HG02588 (cell line): ENCODE measurements around the gene CLDN19.
"Not testable (repeated sequence)": the region's sequence is repeated elsewhere in the genome, so short reads cannot be mapped to it uniquely, and the experiment has no call there.

Experiments
- ATAC-seq: cut with Tn5 transposase; IDR thresholded peaks from one replicate; pipeline ENCODE4 v1.9.1; 2021; ENCODE audit warnings: mild to moderate bottlenecking, moderate library complexity; ENCODE audit not compliant: unreplicated experiment

The CLDN19 gene

GRCh38 chr1:42740851-42741580 is 980 bp upstream of the CLDN19 start:
- ATAC-seq = no peak

- no peak for ATAC-seq
Observed at GRCh38 chr1:42738678-42739226, 1.3 kb downstream of the CLDN19 start.

- ATAC-seq = no peak
Observed at GRCh38 chr1:42737986-42738677, 1.9 kb downstream of the CLDN19 start.

- no peak for ATAC-seq
Observed at GRCh38 chr1:42737257-42737656, 2.8 kb downstream of the CLDN19 start.

- no peak for ATAC-seq
Observed at GRCh38 chr1:42736571-42737200, 3.4 kb downstream of the CLDN19 start.

- ATAC-seq = no peak
Observed at GRCh38 chr1:42736152-42736551, 3.9 kb downstream of the CLDN19 start.

- ATAC-seq = no peak
Observed at GRCh38 chr1:42735477-42736105, 4.4 kb downstream of the CLDN19 start.

- ATAC-seq = no peak
Observed at GRCh38 chr1:42735056-42735455, 5.0 kb downstream of the CLDN19 start.

- ATAC-seq = no peak
Observed at GRCh38 chr1:42734201-42735035, 5.6 kb downstream of the CLDN19 start.

GRCh38 chr1:42733415-42734200 is 6.4 kb downstream of the CLDN19 start:
- no peak for ATAC-seq

GRCh38 chr1:42732126-42732680 is 7.8 kb downstream of the CLDN19 start:
- ATAC-seq = no peak

GRCh38 chr1:42731585-42731984 is 8.5 kb downstream of the CLDN19 start:
- no peak for ATAC-seq

- ATAC-seq = no peak
Observed at GRCh38 chr1:42730988-42731387, 9.0 kb downstream of the CLDN19 start.

GRCh38 chr1:42730002-42730401 is 10.0 kb downstream of the CLDN19 start:
- ATAC-seq = no peak

- ATAC-seq = not testable (repeated sequence)
Observed at GRCh38 chr1:42725820-42726219, 14.2 kb downstream of the CLDN19 start.

- ATAC-seq = no peak
Observed at GRCh38 chr1:42723511-42723910, 16.5 kb downstream of the CLDN19 start.

GRCh38 chr1:42722403-42722802 is 17.6 kb downstream of the CLDN19 start:
- not testable (repeated sequence) for ATAC-seq

GRCh38 chr1:42721926-42722325 is 18.1 kb downstream of the CLDN19 start:
- no peak for ATAC-seq

GRCh38 chr1:42720868-42721267 is 19.2 kb downstream of the CLDN19 start:
- no peak for ATAC-seq
